GM12801 (cell line): Measurements from ENCODE around the gene NCF4.

ENCODE experiments used
- CTCF ChIP-seq: IDR thresholded peaks from one replicate; pipeline ENCODE4 v1.5.1; 2011; ENCODE audit warnings: control low read depth; ENCODE audit not compliant: insufficient read length; ENCODE audit errors: extremely low read depth

The NCF4 gene

GRCh38 chr22:36886016-36886415, 25.2 kb downstream of the NCF4 start:
- TF ChIP-seq CTCF: no peak

- no peak for TF ChIP-seq CTCF
Observed at GRCh38 chr22:36887162-36887561, 26.4 kb downstream of the NCF4 start.

- no peak for TF ChIP-seq CTCF
Observed at GRCh38 chr22:36891646-36892045, 30.8 kb downstream of the NCF4 start.

GRCh38 chr22:36892292-36892691, 31.5 kb downstream of the NCF4 start:
- TF ChIP-seq CTCF: no peak

- no peak for TF ChIP-seq CTCF
Observed at GRCh38 chr22:36893262-36893661, 32.5 kb downstream of the NCF4 start.

GRCh38 chr22:36894266-36894665, 33.5 kb downstream of the NCF4 start:
- TF ChIP-seq CTCF: no peak

GRCh38 chr22:36897611-36898010, 36.8 kb downstream of the NCF4 start:
- TF ChIP-seq CTCF: no peak

- no peak for TF ChIP-seq CTCF
Observed at GRCh38 chr22:36898690-36899089, 37.9 kb downstream of the NCF4 start.
